Retinal pigment epithelial cell (primary cell): ENCODE results near the gene MRPL28.

Experiments used
- DNase-seq: peaks from one replicate; pipeline ENCODE4 v3.0.0-alpha.2; 2010; ENCODE audit warnings: low read depth
- H3K4me3 ChIP-seq: 2 replicates; pipeline ENCODE4 v1.5.1; 2011; ENCODE audit warnings: mild to moderate bottlenecking, low read length, control low read depth, moderate library complexity
- CTCF ChIP-seq: conservative IDR thresholded peaks from 2 replicates; pipeline ENCODE4 v1.5.1; 2011; ENCODE audit warnings: low read depth, low read length, control low read depth, inconsistent platforms

The MRPL28 gene

GRCh38 chr16:398561-399339 is 28.4 kb upstream of the MRPL28 start:
- H3K4me3 ChIP-seq: no peak overlapping the region
- no peak for DNase-seq
- no peak for TF ChIP-seq CTCF

GRCh38 chr16:397736-398332 is 27.5 kb upstream of the MRPL28 start:
- peak; percentile 46 for TF ChIP-seq CTCF
- H3K4me3 ChIP-seq: peak overlapping the region; percentile 30
- no peak for DNase-seq

- no peak for DNase-seq
- H3K4me3 ChIP-seq: peak within 1 kb of the TSS; percentile 50
- TF ChIP-seq CTCF: no peak
Observed at GRCh38 chr16:397135-397661, 26.9 kb upstream of the MRPL28 start, which contains the start of gene NME4. Gene NME4 (plus strand): TSS chr16:397199. CDS start chr16:397223, 24 bp downstream.

GRCh38 chr16:396605-397004 is 26.3 kb upstream of the MRPL28 start:
- peak overlapping the region; percentile 50 for H3K4me3 ChIP-seq
- DNase-seq: no peak
- no peak for TF ChIP-seq CTCF

GRCh38 chr16:396199-396598 is 25.9 kb upstream of the MRPL28 start:
- H3K4me3 ChIP-seq: peak overlapping the region; percentile 50
- TF ChIP-seq CTCF: no peak
- DNase-seq: no peak

- no peak for DNase-seq
- no peak for TF ChIP-seq CTCF
- no peak overlapping the region for H3K4me3 ChIP-seq
Observed at GRCh38 chr16:392450-393030, 22.2 kb upstream of the MRPL28 start.

GRCh38 chr16:391885-392335 is 21.6 kb upstream of the MRPL28 start:
- TF ChIP-seq CTCF: peak; percentile 88
- no peak overlapping the region for H3K4me3 ChIP-seq
- DNase-seq: no peak
